Left ventricle myocardium inferior (tissue), 1 donor: Measurements from ENCODE around the gene SH2D3C. TPM values are rescaled to one million over a fixed set of nuclear protein-coding genes. Genes with fewer than 3 reads are reported as not detected.

ENCODE experiments used
- DNase-seq: peaks from one replicate; pipeline ENCODE4 v3.0.0-alpha.2; 2020
- H3K27ac ChIP-seq: fragments of 200-600 bp; replicated peaks from 2 replicates; pipeline ENCODE4 v1.8.0; 2021
- H3K27me3 ChIP-seq: fragments of 200-600 bp; 2 replicates; pipeline ENCODE4 v1.8.0; 2021; ENCODE audit warnings: low read depth
- H3K36me3 ChIP-seq: fragments of 200-600 bp; 2 replicates; pipeline ENCODE4 v1.8.0; 2021
- H3K4me1 ChIP-seq: fragments of 200-600 bp; 2 replicates; pipeline ENCODE4 v1.8.0; 2021
- H3K4me3 ChIP-seq: fragments of 200-600 bp; 2 replicates; pipeline ENCODE4 v1.8.0; 2021; ENCODE audit warnings: mild to moderate bottlenecking, moderate library complexity
- H3K9me3 ChIP-seq: fragments of 200-600 bp; replicated peaks from 2 replicates; pipeline ENCODE4 v1.8.0; 2021
- CTCF ChIP-seq: fragments of 200-600 bp; IDR thresholded peaks from 2 replicates; pipeline ENCODE4 v1.8.0; 2021; ENCODE audit warnings: antibody characterized with exemption, mild to moderate bottlenecking, borderline replicate concordance
- intact Hi-C: fragments of 100-400 bp; cut with micrococcal nuclease; formaldehyde crosslinking; loops from one replicate; pipeline ENCODE4 v1.11.0; 2022
- microRNA-seq: library from miRNA; unstranded; fragments of <30 nt; microRNA quantifications from one replicate; pipeline ENCODE4 v1.2.0, GENCODE V29; 2020
- total RNA-seq: library from RNA; stranded (reverse); fragmentation: NEBNext Ultra II Directional; extraction: Animal tissue kit (Norgen Biotek cat#: 25700); gene quantifications from one replicate; pipeline ENCODE4 v1.2.1, GENCODE V29; 2021
- donor health status: DM: no; HTN: yes; CAD: no; lungs with severe emphysema.

The SH2D3C gene
- total RNA-seq, 1 donor from 2014 or later, result 18.2 TPM

GRCh38 chr9:127693697-127694096, 84.8 kb downstream of the SH2D3C start:
- H3K4me1 ChIP-seq, result peaks cover under 1% of the 10 kb centered on the region
- H3K36me3 ChIP-seq, result peaks cover 38% of the 10 kb centered on the region
- intact Hi-C loops, result no loop called here
- no peaks in the 10 kb centered on the region for H3K27me3 ChIP-seq
- no peak for TF ChIP-seq CTCF
- no peaks in the 10 kb centered on the region for H3K9me3 ChIP-seq
- DNase-seq, result no peak
- no peak overlapping the region for H3K27ac ChIP-seq
- H3K4me3 ChIP-seq, result no peak overlapping the region

- Histone ChIP-seq H3K4me3 (no peak overlapping the region), H3K27me3 (no peaks in the 10 kb centered on the region), H3K27ac (no peak overlapping the region), H3K9me3 (no peaks in the 10 kb centered on the region), H3K36me3 (peaks cover 40% of the 10 kb centered on the region), H3K4me1 (no peaks in the 10 kb centered on the region)
- no peak for DNase-seq
- no peak for TF ChIP-seq CTCF
- intact Hi-C loops, result no loop called here
These were observed 85.3 kb downstream of the SH2D3C start for GRCh38 chr9:127693143-127693542.

GRCh38 chr9:127692071-127692470, 86.4 kb downstream of the SH2D3C start:
- no peak for TF ChIP-seq CTCF
- H3K4me1 ChIP-seq, result no peaks in the 10 kb centered on the region
- H3K4me3 ChIP-seq, result no peak overlapping the region
- peaks cover 49% of the 10 kb centered on the region for H3K36me3 ChIP-seq
- no peak overlapping the region for H3K27ac ChIP-seq
- no peaks in the 10 kb centered on the region for H3K9me3 ChIP-seq
- intact Hi-C loops, result no loop called here
- no peak for DNase-seq
- no peaks in the 10 kb centered on the region for H3K27me3 ChIP-seq

- no peak for TF ChIP-seq CTCF
- Histone ChIP-seq H3K27me3 (no peaks in the 10 kb centered on the region), H3K27ac (no peak overlapping the region), H3K4me3 (no peak overlapping the region), H3K36me3 (peaks cover 62% of the 10 kb centered on the region), H3K4me1 (no peaks in the 10 kb centered on the region), H3K9me3 (no peaks in the 10 kb centered on the region)
- intact Hi-C loops, result no loop called here
- DNase-seq, result no peak
These were observed 87.7 kb downstream of the SH2D3C start for GRCh38 chr9:127690735-127691134.

GRCh38 chr9:127689329-127690000, 89.0 kb downstream of the SH2D3C start:
- H3K4me3 ChIP-seq, result no peak overlapping the region
- intact Hi-C loops, result no loop called here
- H3K9me3 ChIP-seq, result no peaks in the 10 kb centered on the region
- no peak for DNase-seq
- H3K27ac ChIP-seq, result no peak overlapping the region
- H3K27me3 ChIP-seq, result no peaks in the 10 kb centered on the region
- no peaks in the 10 kb centered on the region for H3K4me1 ChIP-seq
- H3K36me3 ChIP-seq, result peaks cover 64% of the 10 kb centered on the region
- no peak for TF ChIP-seq CTCF

Small RNAs within 50 kb of the gene (microRNA-seq; reads per million reads assigned to microRNA genes)
- gene MIR2861 (not detected), gene MIR3960 (not detected)

Other genes starting within 250 kb of the SH2D3C start
- 36.9 TPM for gene STXBP1, start 166.4 kb downstream of the SH2D3C start, total RNA-seq
- gene CFAP157, start 71.7 kb downstream of the SH2D3C start, total RNA-seq, result not detected
- 13.9 TPM for gene PTRH1, start 63.0 kb downstream of the SH2D3C start, total RNA-seq
- 0.25 TPM for gene TTC16, start 62.6 kb downstream of the SH2D3C start, total RNA-seq
- gene TOR2A, start 43.4 kb downstream of the SH2D3C start, total RNA-seq, result 2.3 TPM
- 46.4 TPM for gene CDK9, start 7.4 kb upstream of the SH2D3C start, total RNA-seq
- gene FPGS, start 24.2 kb upstream of the SH2D3C start, total RNA-seq, result 38.0 TPM
- 139 TPM for gene ENG, start 76.0 kb upstream of the SH2D3C start, total RNA-seq
- 844 TPM for gene AK1, start 99.0 kb upstream of the SH2D3C start, total RNA-seq
- gene ST6GALNAC6, start 120.9 kb upstream of the SH2D3C start, total RNA-seq, result 48.4 TPM
- 31.3 TPM for gene ST6GALNAC4, start 138.4 kb upstream of the SH2D3C start, total RNA-seq
- gene PIP5KL1, start 152.1 kb upstream of the SH2D3C start, total RNA-seq, result 0.85 TPM
- 14.0 TPM for gene DPM2, start 159.2 kb upstream of the SH2D3C start, total RNA-seq
- gene EEIG1, start 202.3 kb upstream of the SH2D3C start, total RNA-seq, result 20.7 TPM